ENCODE data around the gene TSR1.

DNA sequence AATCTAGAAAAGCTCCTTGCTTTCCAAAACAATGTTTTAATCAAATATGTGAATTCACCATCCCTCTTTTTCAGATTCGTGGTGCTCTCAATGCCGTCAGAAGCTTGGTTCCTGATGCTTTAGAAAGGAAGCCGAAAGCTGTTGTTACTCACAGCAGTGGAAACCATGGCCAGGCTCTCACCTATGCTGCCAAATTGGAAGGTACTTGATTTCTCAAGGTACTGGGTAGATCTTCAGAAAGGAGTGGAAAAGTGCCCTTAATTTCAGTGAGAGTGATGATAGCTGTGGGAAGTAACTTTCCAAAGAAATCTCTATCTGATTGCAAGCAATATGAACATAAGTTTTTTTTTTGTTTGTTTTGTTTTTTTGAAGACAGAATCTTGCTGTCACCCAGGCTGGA lies 18.5 kb downstream of the TSR1 start:
- no peak for TF ChIP-seq POLR2AphosphoS5 (IDR thresholded peaks at IDR 0.05; ENCODE audit: low read depth, low read length)
- TF ChIP-seq, protein P1, sequence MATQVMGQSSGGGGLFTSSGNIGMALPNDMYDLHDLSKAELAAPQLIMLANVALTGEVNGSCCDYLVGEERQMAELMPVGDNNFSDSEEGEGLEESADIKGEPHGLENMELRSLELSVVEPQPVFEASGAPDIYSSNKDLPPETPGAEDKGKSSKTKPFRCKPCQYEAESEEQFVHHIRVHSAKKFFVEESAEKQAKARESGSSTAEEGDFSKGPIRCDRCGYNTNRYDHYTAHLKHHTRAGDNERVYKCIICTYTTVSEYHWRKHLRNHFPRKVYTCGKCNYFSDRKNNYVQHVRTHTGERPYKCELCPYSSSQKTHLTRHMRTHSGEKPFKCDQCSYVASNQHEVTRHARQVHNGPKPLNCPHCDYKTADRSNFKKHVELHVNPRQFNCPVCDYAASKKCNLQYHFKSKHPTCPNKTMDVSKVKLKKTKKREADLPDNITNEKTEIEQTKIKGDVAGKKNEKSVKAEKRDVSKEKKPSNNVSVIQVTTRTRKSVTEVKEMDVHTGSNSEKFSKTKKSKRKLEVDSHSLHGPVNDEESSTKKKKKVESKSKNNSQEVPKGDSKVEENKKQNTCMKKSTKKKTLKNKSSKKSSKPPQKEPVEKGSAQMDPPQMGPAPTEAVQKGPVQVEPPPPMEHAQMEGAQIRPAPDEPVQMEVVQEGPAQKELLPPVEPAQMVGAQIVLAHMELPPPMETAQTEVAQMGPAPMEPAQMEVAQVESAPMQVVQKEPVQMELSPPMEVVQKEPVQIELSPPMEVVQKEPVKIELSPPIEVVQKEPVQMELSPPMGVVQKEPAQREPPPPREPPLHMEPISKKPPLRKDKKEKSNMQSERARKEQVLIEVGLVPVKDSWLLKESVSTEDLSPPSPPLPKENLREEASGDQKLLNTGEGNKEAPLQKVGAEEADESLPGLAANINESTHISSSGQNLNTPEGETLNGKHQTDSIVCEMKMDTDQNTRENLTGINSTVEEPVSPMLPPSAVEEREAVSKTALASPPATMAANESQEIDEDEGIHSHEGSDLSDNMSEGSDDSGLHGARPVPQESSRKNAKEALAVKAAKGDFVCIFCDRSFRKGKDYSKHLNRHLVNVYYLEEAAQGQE (IDR thresholded peaks at IDR 0.05; ENCODE audit: insufficient read depth in 1 of 2, low read depth in 2 of 2, low read length in 2 of 2): no peak
